ENCODE data around the gene MAML2.

Gene MAML2

DNA sequence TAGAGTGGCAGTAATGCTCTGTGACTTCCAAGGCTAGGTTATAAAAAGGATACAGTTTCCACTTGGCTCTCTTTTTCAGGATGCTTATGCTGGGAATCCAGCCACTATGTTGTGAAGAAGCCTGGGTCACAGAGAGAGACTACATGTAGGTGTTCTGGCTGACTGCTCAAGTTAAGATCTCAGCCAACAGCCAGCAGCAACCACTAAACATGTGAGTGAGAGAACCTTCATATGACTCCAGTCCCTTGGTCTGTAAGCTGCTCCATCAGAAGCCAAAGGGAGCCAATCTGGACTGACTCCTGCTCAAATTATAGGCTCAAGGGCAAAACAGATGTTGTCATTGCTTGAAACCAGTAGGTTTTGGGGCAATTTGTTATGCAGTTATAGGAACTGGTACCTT, 162.7 kb downstream of the MAML2 start:
- no peaks in the 10 kb centered on the region for H3K27me3 ChIP-seq (ENCODE audit: insufficient read depth, low read length)
- H3K9ac ChIP-seq (ENCODE audit: low read depth, low read length) = peak overlapping the region; percentile 46
- H3K4me3 ChIP-seq (ENCODE audit: low read length) = no peak overlapping the region
- no peaks in the 10 kb centered on the region for H3K9me3 ChIP-seq (ENCODE audit: insufficient read depth, low read depth, low read length)
- H3K36me3 ChIP-seq (ENCODE audit: insufficient read depth, low read depth, low read length) = no peaks in the 10 kb centered on the region
- H3K4me1 ChIP-seq (ENCODE audit: insufficient read depth, low read length) = peaks cover 13% of the 10 kb centered on the region
- peak overlapping the region; percentile 39 for H3K27ac ChIP-seq (ENCODE audit: low read length)

GRCh38 chr11:96179905-96180304, 163.1 kb downstream of the MAML2 start:
- H3K9ac ChIP-seq (ENCODE audit: low read depth, low read length) = peak overlapping the region; percentile 46; the same call in 1 of the 2 replicates
- no peaks in the 10 kb centered on the region for H3K27me3 ChIP-seq (ENCODE audit: insufficient read depth, low read length)
- no peaks in the 10 kb centered on the region for H3K36me3 ChIP-seq (ENCODE audit: insufficient read depth, low read depth, low read length)
- no peak overlapping the region for H3K27ac ChIP-seq (ENCODE audit: low read length)
- H3K4me3 ChIP-seq (ENCODE audit: low read length) = no peak overlapping the region
- H3K4me1 ChIP-seq (ENCODE audit: insufficient read depth, low read length) = peaks cover 13% of the 10 kb centered on the region
- no peaks in the 10 kb centered on the region for H3K9me3 ChIP-seq (ENCODE audit: insufficient read depth, low read depth, low read length)

DNA sequence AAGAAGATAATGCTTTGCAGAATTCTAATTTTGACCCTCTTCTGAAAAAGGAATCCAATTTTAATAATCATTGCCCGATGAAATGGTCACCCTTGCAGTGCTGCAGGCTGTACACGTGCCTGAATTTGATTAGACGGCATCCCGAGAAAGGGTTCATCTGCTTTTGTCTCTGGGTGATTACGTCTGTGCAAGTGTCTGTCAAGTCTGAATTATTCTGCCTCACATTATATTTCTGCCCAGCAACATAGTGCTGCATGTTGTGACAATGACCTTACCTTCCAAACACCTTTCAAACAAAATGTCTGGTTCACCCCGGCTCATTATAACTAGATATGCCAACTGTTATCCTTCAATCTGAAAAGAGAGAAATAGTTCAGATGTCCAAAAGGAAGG, 164.1 kb downstream of the MAML2 start:
- H3K27ac ChIP-seq (ENCODE audit: low read length) = no peak overlapping the region

DNA sequence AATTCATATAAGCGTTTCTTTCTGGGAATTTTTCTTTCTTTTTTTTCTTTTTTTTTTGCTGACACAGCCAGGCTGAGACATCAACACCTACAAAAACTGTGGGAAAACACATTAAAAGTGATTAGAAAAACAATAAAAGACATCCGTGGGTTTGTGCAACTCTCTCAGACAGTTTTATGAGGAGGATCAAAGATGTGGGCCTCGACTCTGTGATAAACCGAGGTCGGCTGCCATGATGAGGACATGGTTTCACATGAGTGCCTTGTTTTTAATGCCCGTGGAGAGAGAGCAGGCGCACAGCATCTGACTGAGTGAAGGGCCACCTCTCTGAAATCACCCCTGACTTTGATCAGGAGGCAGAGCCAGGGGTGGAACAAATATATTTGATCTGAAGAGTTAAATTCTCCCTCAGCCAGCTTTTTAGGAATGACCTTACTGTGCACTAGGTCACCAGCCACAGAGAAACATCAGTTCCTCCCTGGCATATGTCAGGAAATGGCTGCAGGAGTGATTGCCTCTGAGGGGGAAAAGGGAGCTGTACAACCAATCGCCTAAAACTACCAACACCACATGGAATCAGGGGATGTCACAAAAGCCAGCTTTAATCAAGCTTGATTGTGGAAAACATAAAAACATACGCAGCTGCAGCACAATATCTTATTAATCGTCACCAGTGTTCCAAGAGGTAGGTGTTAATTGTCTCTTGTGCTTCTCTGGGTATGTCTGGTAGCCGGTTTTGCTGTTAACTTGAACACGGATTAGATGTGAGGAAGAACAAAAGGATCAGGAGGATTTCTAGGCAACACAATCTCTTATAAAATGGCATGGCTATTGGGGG, 164.7 kb downstream of the MAML2 start:
- H3K9me3 ChIP-seq (ENCODE audit: insufficient read depth, low read depth, low read length) = no peaks in the 10 kb centered on the region
- no peak overlapping the region for H3K9ac ChIP-seq (ENCODE audit: low read depth, low read length)
- H3K27ac ChIP-seq (ENCODE audit: low read length) = no peak overlapping the region
- H3K36me3 ChIP-seq (ENCODE audit: insufficient read depth, low read depth, low read length) = no peaks in the 10 kb centered on the region
- peaks cover 13% of the 10 kb centered on the region for H3K4me1 ChIP-seq (ENCODE audit: insufficient read depth, low read length)
- H3K4me3 ChIP-seq (ENCODE audit: low read length) = no peak overlapping the region
- H3K27me3 ChIP-seq (ENCODE audit: insufficient read depth, low read length) = no peaks in the 10 kb centered on the region

More for the DNA sequence above, 164.1 kb downstream of the MAML2 start:
- no peaks in the 10 kb centered on the region for H3K27me3 ChIP-seq (ENCODE audit: insufficient read depth, low read length)
- H3K36me3 ChIP-seq (ENCODE audit: insufficient read depth, low read depth, low read length) = no peaks in the 10 kb centered on the region
- no peaks in the 10 kb centered on the region for H3K9me3 ChIP-seq (ENCODE audit: insufficient read depth, low read depth, low read length)
- peaks cover 13% of the 10 kb centered on the region for H3K4me1 ChIP-seq (ENCODE audit: insufficient read depth, low read length)
- H3K4me3 ChIP-seq (ENCODE audit: low read length) = no peak overlapping the region
- no peak overlapping the region for H3K9ac ChIP-seq (ENCODE audit: low read depth, low read length)

GRCh38 chr11:96177146-96177545, 165.8 kb downstream of the MAML2 start:
- no peaks in the 10 kb centered on the region for H3K36me3 ChIP-seq (ENCODE audit: insufficient read depth, low read depth, low read length)
- H3K9ac ChIP-seq (ENCODE audit: low read depth, low read length) = no peak overlapping the region
- no peak overlapping the region for H3K27ac ChIP-seq (ENCODE audit: low read length)
- peaks cover 13% of the 10 kb centered on the region for H3K4me1 ChIP-seq (ENCODE audit: insufficient read depth, low read length)
- no peak overlapping the region for H3K4me3 ChIP-seq (ENCODE audit: low read length)
- H3K9me3 ChIP-seq (ENCODE audit: insufficient read depth, low read depth, low read length) = no peaks in the 10 kb centered on the region
- H3K27me3 ChIP-seq (ENCODE audit: insufficient read depth, low read length) = no peaks in the 10 kb centered on the region

DNA sequence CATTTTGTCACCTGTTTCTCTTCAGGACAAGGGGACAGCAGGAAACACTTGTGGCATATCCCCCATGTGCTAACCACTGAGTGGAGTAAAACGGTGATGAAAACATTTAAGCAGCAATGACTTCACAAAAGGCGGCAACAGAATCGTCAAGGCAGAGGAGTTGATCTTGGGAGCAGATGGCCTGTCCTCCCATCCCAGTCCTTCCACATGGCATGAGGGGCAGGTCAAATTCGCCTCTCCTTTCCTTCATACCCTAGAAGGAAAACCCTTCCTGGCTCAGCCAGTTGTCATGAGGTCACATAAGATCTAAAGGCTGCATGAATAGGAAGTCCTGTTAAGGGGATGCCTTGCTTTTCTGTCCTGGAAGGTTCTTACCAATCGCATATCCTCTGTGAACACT, 169.1 kb downstream of the MAML2 start:
- Histone ChIP-seq H3K4me3 (ENCODE audit: low read length) (no peak overlapping the region), H3K27ac (ENCODE audit: low read length) (no peak overlapping the region), H3K9ac (ENCODE audit: low read depth, low read length) (no peak overlapping the region)

DNA sequence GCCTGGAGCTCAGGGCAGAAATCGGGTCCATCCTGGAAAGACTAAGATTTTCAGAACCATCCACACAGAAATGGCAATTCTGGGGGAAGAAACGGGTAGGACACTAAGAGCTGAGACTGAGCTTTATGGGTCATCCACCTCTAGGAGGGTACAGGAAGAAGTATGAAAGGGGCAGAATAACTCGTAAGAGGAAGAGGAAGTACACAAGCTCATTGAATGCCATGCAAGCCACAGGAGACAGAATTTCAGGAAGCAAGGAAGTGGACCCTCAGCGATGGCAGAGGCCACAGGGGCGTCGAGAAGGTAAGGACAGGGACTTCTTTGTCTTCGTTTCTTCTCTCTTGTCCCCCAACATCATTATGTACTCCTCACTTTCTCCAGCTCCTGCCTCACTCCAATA, 169.6 kb downstream of the MAML2 start:
- no peak overlapping the region for H3K4me3 ChIP-seq (ENCODE audit: low read length)
- peaks cover 3% of the 10 kb centered on the region; the same call in 1 of the 2 replicates for H3K4me1 ChIP-seq (ENCODE audit: insufficient read depth, low read length)
- no peak overlapping the region for H3K9ac ChIP-seq (ENCODE audit: low read depth, low read length)
- H3K27me3 ChIP-seq (ENCODE audit: insufficient read depth, low read length) = no peaks in the 10 kb centered on the region
- H3K36me3 ChIP-seq (ENCODE audit: insufficient read depth, low read depth, low read length) = no peaks in the 10 kb centered on the region
- H3K9me3 ChIP-seq (ENCODE audit: insufficient read depth, low read depth, low read length) = no peaks in the 10 kb centered on the region
- H3K27ac ChIP-seq (ENCODE audit: low read length) = no peak overlapping the region

More for the DNA sequence above, 169.1 kb downstream of the MAML2 start:
- no peaks in the 10 kb centered on the region for H3K9me3 ChIP-seq (ENCODE audit: insufficient read depth, low read depth, low read length)
- peaks cover 1% of the 10 kb centered on the region; the same call in 1 of the 2 replicates for H3K4me1 ChIP-seq (ENCODE audit: insufficient read depth, low read length)
- H3K27me3 ChIP-seq (ENCODE audit: insufficient read depth, low read length) = no peaks in the 10 kb centered on the region
- no peaks in the 10 kb centered on the region for H3K36me3 ChIP-seq (ENCODE audit: insufficient read depth, low read depth, low read length)

- Histone ChIP-seq H3K9me3 (ENCODE audit: insufficient read depth, low read depth, low read length) (no peaks in the 10 kb centered on the region), H3K27me3 (ENCODE audit: insufficient read depth, low read length) (no peaks in the 10 kb centered on the region), H3K4me1 (ENCODE audit: insufficient read depth, low read length) (peaks cover 9% of the 10 kb centered on the region), H3K4me3 (ENCODE audit: low read length) (no peak overlapping the region), H3K9ac (ENCODE audit: low read depth, low read length) (no peak overlapping the region), H3K27ac (ENCODE audit: low read length) (no peak overlapping the region), H3K36me3 (ENCODE audit: insufficient read depth, low read depth, low read length) (no peaks in the 10 kb centered on the region)
Observed at GRCh38 chr11:96172604-96173003, 170.4 kb downstream of the MAML2 start.

DNA sequence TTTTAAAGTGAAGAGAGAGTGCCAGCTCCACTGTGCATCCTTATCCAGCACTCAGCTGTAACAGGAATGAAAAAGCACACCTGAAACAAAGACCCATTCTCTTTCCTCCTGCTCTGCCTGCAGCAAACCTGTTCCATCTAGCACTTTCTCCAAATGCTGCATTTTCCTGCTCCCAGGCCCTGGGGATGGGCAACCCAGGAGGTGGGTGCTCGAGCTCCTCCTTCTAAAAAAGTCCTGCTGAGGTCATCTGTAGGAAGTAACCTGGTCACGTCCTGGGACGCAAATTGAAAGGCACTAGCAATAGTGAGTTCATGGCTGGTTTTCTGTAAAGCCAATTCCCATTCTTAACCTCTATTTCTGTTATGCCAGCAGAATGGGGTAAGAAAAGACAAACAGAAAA, 173.7 kb downstream of the MAML2 start:
- H3K27ac ChIP-seq (ENCODE audit: low read length) = no peak overlapping the region
- H3K4me1 ChIP-seq (ENCODE audit: insufficient read depth, low read length) = peaks cover 18% of the 10 kb centered on the region
- H3K4me3 ChIP-seq (ENCODE audit: low read length) = no peak overlapping the region
- no peaks in the 10 kb centered on the region for H3K36me3 ChIP-seq (ENCODE audit: insufficient read depth, low read depth, low read length)
- H3K9me3 ChIP-seq (ENCODE audit: insufficient read depth, low read depth, low read length) = no peaks in the 10 kb centered on the region
- H3K27me3 ChIP-seq (ENCODE audit: insufficient read depth, low read length) = no peaks in the 10 kb centered on the region
- H3K9ac ChIP-seq (ENCODE audit: low read depth, low read length) = no peak overlapping the region

- H3K27ac ChIP-seq (ENCODE audit: low read length) = no peak overlapping the region
- no peaks in the 10 kb centered on the region for H3K9me3 ChIP-seq (ENCODE audit: insufficient read depth, low read depth, low read length)
- no peaks in the 10 kb centered on the region for H3K27me3 ChIP-seq (ENCODE audit: insufficient read depth, low read length)
- H3K9ac ChIP-seq (ENCODE audit: low read depth, low read length) = no peak overlapping the region
- H3K36me3 ChIP-seq (ENCODE audit: insufficient read depth, low read depth, low read length) = no peaks in the 10 kb centered on the region
- peaks cover 18% of the 10 kb centered on the region for H3K4me1 ChIP-seq (ENCODE audit: insufficient read depth, low read length)
- H3K4me3 ChIP-seq (ENCODE audit: low read length) = no peak overlapping the region
Observed at GRCh38 chr11:96168623-96169022, 174.4 kb downstream of the MAML2 start.

DNA sequence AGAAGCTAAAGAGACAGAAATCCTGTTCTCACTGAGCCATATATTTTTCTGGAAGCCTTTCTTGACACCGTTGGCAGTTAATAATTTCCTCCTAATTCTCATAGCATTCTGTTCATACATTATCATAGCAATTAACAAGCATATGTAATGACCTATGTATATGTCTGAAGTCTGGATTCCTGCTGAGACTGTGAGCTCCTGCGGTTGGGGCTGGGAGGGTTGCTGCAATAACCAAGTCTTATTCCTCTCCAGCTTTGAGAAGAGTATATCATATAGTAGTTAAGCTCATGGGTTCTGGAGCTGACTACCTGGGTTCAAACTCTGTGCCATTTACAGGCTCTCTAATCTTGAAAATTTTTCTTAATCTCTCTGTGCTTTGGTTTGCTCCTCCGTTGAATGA, 175.2 kb downstream of the MAML2 start:
- H3K4me1 ChIP-seq (ENCODE audit: insufficient read depth, low read length) = peaks cover 18% of the 10 kb centered on the region
- H3K36me3 ChIP-seq (ENCODE audit: insufficient read depth, low read depth, low read length) = no peaks in the 10 kb centered on the region
- H3K9me3 ChIP-seq (ENCODE audit: insufficient read depth, low read depth, low read length) = no peaks in the 10 kb centered on the region
- no peak overlapping the region for H3K27ac ChIP-seq (ENCODE audit: low read length)
- H3K4me3 ChIP-seq (ENCODE audit: low read length) = no peak overlapping the region
- H3K9ac ChIP-seq (ENCODE audit: low read depth, low read length) = no peak overlapping the region
- no peaks in the 10 kb centered on the region for H3K27me3 ChIP-seq (ENCODE audit: insufficient read depth, low read length)

GRCh38 chr11:96167203-96167758, 175.7 kb downstream of the MAML2 start:
- Histone ChIP-seq H3K36me3 (ENCODE audit: insufficient read depth, low read depth, low read length) (no peaks in the 10 kb centered on the region), H3K9ac (ENCODE audit: low read depth, low read length) (no peak overlapping the region), H3K27me3 (ENCODE audit: insufficient read depth, low read length) (no peaks in the 10 kb centered on the region), H3K4me3 (ENCODE audit: low read length) (no peak overlapping the region), H3K9me3 (ENCODE audit: insufficient read depth, low read depth, low read length) (no peaks in the 10 kb centered on the region), H3K27ac (ENCODE audit: low read length) (no peak overlapping the region), H3K4me1 (ENCODE audit: insufficient read depth, low read length) (peaks cover 18% of the 10 kb centered on the region)

Data from iPS-20b (cell line).